HFF-Myc (cell line): ENCODE data around the gene MMP11.
A peak's percentile ranks its signal among the peaks of the same experiment; 100 is the strongest.
"Not testable (repeated sequence)": the region's sequence is repeated elsewhere in the genome, so short reads cannot be mapped to it uniquely, and the experiment has no call there.

Experiments
- DNase-seq: peaks from one replicate; pipeline ENCODE4 v3.0.0-alpha.2; 2011; ENCODE audit warnings: low read depth; ENCODE audit errors: extremely low read depth
- H3K4me3 ChIP-seq: replicated peaks from 2 replicates; pipeline ENCODE4 v1.5.1; 2011; ENCODE audit warnings: low read depth, mild to moderate bottlenecking, control low read depth, low read length
- TF ChIP-seq, protein P1 (sequence below): IDR thresholded peaks from 2 replicates; pipeline ENCODE4 v1.5.1; 2012; ENCODE audit warnings: mild to moderate bottlenecking, low read depth, low read length, control low read depth; ENCODE audit errors: missing control alignments

MMP11 gene, protein sequence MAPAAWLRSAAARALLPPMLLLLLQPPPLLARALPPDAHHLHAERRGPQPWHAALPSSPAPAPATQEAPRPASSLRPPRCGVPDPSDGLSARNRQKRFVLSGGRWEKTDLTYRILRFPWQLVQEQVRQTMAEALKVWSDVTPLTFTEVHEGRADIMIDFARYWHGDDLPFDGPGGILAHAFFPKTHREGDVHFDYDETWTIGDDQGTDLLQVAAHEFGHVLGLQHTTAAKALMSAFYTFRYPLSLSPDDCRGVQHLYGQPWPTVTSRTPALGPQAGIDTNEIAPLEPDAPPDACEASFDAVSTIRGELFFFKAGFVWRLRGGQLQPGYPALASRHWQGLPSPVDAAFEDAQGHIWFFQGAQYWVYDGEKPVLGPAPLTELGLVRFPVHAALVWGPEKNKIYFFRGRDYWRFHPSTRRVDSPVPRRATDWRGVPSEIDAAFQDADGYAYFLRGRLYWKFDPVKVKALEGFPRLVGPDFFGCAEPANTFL

DNA sequence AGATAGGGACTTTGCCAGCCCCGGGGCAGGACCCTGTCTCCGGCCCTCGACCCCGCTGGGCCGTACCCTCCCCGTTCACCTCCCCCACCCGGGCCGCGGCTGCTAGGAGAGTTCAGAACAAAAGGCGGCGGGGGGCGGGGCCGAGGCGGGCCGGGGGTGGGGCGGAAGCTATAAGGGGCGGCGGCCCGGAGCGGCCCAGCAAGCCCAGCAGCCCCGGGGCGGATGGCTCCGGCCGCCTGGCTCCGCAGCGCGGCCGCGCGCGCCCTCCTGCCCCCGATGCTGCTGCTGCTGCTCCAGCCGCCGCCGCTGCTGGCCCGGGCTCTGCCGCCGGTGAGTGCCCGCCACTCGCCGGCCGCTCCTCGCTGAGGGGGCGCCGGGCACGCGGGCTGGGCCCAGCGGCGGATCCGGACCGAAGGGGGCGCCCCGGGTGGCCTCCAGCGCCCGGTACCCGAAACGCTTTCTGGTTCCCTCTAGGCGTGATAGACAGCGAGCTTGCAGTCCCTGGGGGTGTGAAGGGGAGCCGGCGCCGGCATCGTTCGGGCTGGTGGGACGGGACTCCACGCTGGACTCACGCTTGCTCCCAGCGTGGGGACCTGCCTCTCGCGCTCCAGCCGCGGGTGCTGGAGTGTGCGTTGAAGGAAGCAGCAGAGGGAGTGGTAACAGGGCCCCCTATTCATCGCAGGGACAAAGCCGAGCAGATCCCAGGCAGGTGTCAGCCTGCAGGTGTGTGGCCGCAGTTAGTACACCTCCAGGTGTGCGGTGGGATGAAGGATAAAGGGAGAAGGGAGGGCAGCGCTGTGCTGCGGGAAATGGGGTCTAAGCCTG lies at the start of gene MMP11:
MMP11 (plus strand) TSS at position 201 of the 825 bp plus-strand sequence; CDS start at position 223, 22 bp downstream.
- peak within 1 kb of the TSS; percentile 47 for H3K4me3 ChIP-seq
- no peak for DNase-seq

DNA sequence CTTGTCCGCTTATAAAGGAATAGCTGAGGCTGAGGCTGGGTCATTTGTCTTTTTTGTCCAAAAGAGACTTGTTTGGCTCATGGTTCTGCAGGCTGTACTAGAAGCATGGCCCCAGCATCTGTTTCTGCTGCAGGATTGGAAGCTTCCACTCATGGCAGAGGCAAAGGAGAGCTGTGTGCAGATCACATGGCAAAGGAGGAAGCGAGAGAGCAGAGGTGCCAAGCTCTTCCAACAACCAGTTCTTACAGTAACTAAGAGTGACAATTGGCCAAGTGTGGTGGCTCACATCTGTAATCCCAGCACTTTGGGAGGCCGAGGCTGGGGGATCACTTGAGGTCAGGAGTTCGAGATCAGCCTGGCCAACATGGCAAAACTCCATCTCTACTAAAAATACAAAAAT lies 44.5 kb upstream of the MMP11 start:
- not testable (repeated sequence) for DNase-seq, H3K4me3 ChIP-seq

More for the DNA sequence above, at the start of gene MMP11:
- TF ChIP-seq, protein P1, sequence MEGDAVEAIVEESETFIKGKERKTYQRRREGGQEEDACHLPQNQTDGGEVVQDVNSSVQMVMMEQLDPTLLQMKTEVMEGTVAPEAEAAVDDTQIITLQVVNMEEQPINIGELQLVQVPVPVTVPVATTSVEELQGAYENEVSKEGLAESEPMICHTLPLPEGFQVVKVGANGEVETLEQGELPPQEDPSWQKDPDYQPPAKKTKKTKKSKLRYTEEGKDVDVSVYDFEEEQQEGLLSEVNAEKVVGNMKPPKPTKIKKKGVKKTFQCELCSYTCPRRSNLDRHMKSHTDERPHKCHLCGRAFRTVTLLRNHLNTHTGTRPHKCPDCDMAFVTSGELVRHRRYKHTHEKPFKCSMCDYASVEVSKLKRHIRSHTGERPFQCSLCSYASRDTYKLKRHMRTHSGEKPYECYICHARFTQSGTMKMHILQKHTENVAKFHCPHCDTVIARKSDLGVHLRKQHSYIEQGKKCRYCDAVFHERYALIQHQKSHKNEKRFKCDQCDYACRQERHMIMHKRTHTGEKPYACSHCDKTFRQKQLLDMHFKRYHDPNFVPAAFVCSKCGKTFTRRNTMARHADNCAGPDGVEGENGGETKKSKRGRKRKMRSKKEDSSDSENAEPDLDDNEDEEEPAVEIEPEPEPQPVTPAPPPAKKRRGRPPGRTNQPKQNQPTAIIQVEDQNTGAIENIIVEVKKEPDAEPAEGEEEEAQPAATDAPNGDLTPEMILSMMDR, result no peak

DNA sequence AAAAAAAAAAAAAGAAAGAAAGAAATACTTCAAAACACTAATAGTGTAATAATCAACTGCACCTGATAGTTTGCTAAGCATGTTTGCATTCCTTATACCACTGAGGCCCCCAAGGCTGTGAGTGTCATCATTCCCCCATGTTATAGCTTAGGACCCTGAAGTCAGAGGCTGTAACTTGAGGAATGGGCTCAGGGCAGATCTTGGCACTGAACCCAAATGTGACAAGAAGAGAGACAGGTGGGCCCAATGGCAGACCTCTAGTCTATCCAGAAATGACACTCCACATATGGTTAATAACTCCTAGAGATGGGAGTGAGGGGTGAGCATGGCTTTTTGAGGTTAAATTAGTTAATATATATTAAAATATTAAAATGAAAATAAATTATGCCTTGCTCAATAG lies 35.0 kb upstream of the MMP11 start:
- TF ChIP-seq, protein P1, result no peak
- no peak overlapping the region for H3K4me3 ChIP-seq
- DNase-seq, result no peak

DNA sequence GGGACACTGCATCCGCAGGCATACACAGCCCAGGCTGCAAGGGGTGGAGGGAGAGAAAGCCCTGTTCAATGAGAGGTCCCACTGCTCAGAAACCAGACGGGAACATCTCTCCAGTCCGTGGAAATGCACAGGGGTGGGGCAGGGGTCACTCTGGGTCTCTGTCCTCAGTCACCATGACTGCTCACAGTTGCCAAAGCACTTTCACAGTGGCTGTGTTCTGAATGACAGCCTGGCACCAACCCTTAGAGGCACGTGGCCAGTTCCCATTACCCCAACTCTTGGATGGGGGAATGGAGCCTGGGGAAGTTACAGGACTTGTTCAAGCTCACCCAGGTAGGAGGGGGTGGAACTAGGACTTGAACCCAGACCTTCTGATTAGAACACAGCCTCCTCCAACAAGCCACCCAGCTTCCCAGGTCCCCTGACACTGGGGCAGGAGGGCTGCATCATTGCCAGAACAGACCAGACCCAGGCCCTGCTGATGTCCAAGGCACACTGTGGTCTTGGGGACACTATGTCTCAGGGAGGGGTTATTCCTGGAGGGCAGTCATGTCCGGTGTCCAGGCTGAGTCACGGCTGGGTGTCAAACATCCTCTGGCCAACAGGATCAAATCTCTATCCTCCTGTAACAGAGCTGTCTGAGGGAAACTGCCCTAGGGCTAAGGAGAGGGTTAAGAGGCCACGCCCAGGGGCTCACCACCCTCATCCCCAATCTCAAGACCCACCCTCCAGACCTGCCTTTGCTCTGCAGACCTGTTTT lies 30.0 kb upstream of the MMP11 start:
- TF ChIP-seq, protein P1, result no peak
- no peak overlapping the region for H3K4me3 ChIP-seq
- no peak for DNase-seq

DNA sequence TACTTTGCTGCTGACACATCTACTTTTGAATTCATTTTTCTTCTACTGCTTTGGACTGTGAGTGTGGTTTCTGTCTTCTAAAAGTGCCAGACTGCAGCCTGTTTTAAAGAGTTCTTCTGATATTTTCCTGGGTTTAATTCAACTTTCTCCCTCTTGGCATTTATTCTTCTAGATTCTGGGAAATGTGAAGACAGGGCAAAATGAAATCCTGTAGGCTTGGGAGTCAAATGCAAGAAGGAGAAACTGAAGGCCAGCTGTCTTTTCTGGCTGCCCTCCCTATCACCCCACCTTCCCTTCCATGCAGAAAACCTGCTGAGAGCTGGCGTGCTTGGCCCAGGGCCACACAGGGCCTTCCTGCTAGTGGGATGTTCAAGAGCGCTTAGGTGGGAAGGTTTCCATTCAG lies 29.3 kb upstream of the MMP11 start:
- TF ChIP-seq, protein P1, result no peak
- no peak for DNase-seq
- H3K4me3 ChIP-seq, result no peak overlapping the region

DNA sequence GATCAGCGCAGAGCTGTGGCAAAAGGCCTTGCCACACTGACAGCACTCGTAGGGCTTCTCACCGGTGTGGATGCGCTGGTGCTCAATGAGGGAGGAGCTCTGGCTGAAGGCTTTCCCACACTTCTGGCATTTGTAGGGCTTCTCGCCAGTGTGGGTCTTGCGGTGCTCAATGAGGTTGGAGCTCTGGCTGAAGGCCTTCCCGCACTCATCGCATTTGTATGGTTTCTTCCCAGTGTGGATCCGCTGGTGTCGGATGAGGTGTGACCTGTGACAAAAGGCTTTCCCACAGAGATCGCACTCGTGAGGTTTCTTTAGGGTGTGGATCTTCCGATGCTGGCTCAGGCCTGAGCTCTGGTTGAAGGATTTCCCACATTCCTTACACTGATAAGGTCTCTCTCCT lies 28.6 kb upstream of the MMP11 start:
- no peak for DNase-seq
- no peak overlapping the region for H3K4me3 ChIP-seq
- TF ChIP-seq, protein P1, result no peak
